SK-N-SH treated with all-trans-retinoic acid at 6 μM for 48 hours (cell line): ENCODE data around the gene PIK3CA.

Source experiments
- ATAC-seq: fragments of 200-7000 bp; cut with Tn5 transposase; 3 replicates; pipeline ENCODE4 v1.9.1; 2020; ENCODE audit warnings: mild to moderate bottlenecking, moderate library complexity
- ARNTL ChIP-seq: fragments of 450-650 bp; formaldehyde crosslinking; IDR thresholded peaks from 2 replicates; pipeline ENCODE4 v1.5.0; 2020; ENCODE audit warnings: low read depth, mild to moderate bottlenecking, moderate library complexity, borderline replicate concordance
- BACH2 ChIP-seq: fragments of 250-450 bp; sonication (Bioruptor Pico); IDR thresholded peaks from 2 replicates; pipeline ENCODE4 v1.9.0; 2021; ENCODE audit warnings: mild to moderate bottlenecking, borderline replicate concordance
- CSDC2 ChIP-seq: fragments of 250-450 bp; sonication (Bioruptor Pico); IDR thresholded peaks from 2 replicates; pipeline ENCODE4 v1.5.0; 2020; ENCODE audit warnings: mild to moderate bottlenecking, moderate library complexity
- ESRRG ChIP-seq: fragments of 250-450 bp; sonication (Bioruptor Pico); IDR thresholded peaks from 2 replicates; pipeline ENCODE4 v1.6.1; 2021; ENCODE audit warnings: mild to moderate bottlenecking
- GLIS3 ChIP-seq: fragments of 250-450 bp; sonication (Bioruptor Pico); IDR thresholded peaks from 2 replicates; pipeline ENCODE4 v1.5.0; 2020; ENCODE audit warnings: mild to moderate bottlenecking, moderate library complexity
- ISL1 ChIP-seq: fragments of 250-450 bp; sonication (Bioruptor Pico); IDR thresholded peaks from 2 replicates; pipeline ENCODE4 v2.1.2; 2022; ENCODE audit warnings: mild to moderate bottlenecking, moderate library complexity
- OSR1 ChIP-seq: fragments of 250-450 bp; sonication (Bioruptor Pico); IDR thresholded peaks from 2 replicates; pipeline ENCODE4 v1.8.0; 2022; ENCODE audit warnings: moderate library complexity, mild to moderate bottlenecking, inconsistent platforms
- PPARA ChIP-seq: fragments of 250-450 bp; sonication (Bioruptor Pico); IDR thresholded peaks from 2 replicates; pipeline ENCODE4 v1.5.0; 2020; ENCODE audit warnings: mild to moderate bottlenecking, borderline replicate concordance
- RARB ChIP-seq: fragments of 250-450 bp; sonication (Bioruptor Pico); IDR thresholded peaks from 2 replicates; pipeline ENCODE4 v1.8.0; 2021; ENCODE audit warnings: mild to moderate bottlenecking, moderate library complexity
- SNAI2 ChIP-seq: fragments of 250-450 bp; sonication (Bioruptor Pico); IDR thresholded peaks from 2 replicates; pipeline ENCODE4 v1.5.0; 2020; ENCODE audit warnings: mild to moderate bottlenecking, moderate library complexity
- TCF4 ChIP-seq: fragments of 250-450 bp; sonication (Bioruptor Pico); IDR thresholded peaks from 2 replicates; pipeline ENCODE4 v1.8.0; 2021; ENCODE audit warnings: mild to moderate bottlenecking, moderate library complexity, borderline replicate concordance
- TOX ChIP-seq: fragments of 250-450 bp; sonication (Bioruptor Pico); IDR thresholded peaks from 2 replicates; pipeline ENCODE4 v1.8.0; 2021; ENCODE audit warnings: mild to moderate bottlenecking, moderate library complexity, borderline replicate concordance
- ZC3H10 ChIP-seq: fragments of 250-450 bp; sonication (Bioruptor Pico); IDR thresholded peaks from 2 replicates; pipeline ENCODE4 v1.5.1; 2021; ENCODE audit warnings: mild to moderate bottlenecking, moderate library complexity
- ZFP30 ChIP-seq: fragments of 450-650 bp; formaldehyde crosslinking; IDR thresholded peaks from 2 replicates; pipeline ENCODE4 v1.5.0; 2022; ENCODE audit warnings: mild to moderate bottlenecking, moderate library complexity
- ZNF70 ChIP-seq: fragments of 450-650 bp; formaldehyde crosslinking; IDR thresholded peaks from 2 replicates; pipeline ENCODE4 v1.5.0; 2020; ENCODE audit warnings: mild to moderate bottlenecking, moderate library complexity
- ZNF8 ChIP-seq: fragments of 450-650 bp; formaldehyde crosslinking; IDR thresholded peaks from 2 replicates; pipeline ENCODE4 v1.5.0; 2020; ENCODE audit warnings: mild to moderate bottlenecking, moderate library complexity
- TF ChIP-seq, protein P1 (sequence below): fragments of 250-450 bp; sonication (Bioruptor Pico); IDR thresholded peaks from 2 replicates; pipeline ENCODE4 v1.8.0; 2021; ENCODE audit warnings: low read depth, mild to moderate bottlenecking, moderate library complexity, borderline replicate concordance
- TF ChIP-seq, protein P2 (sequence below): fragments of 250-450 bp; sonication (Bioruptor Pico); IDR thresholded peaks from 2 replicates; pipeline ENCODE4 v1.5.0; 2020; ENCODE audit warnings: mild to moderate bottlenecking, moderate library complexity
- TF ChIP-seq, protein P3 (sequence below): fragments of 250-450 bp; sonication (Bioruptor Pico); IDR thresholded peaks from 2 replicates; pipeline ENCODE4 v1.5.1; 2020; ENCODE audit warnings: low read depth, mild to moderate bottlenecking, moderate library complexity

The PIK3CA gene

GRCh38 chr3:179164857-179165256 lies 16.7 kb downstream of the PIK3CA start:
- TF ChIP-seq ZNF70 (CRISPR knock-in tag) (no peak), RARB (CRISPR knock-in tag) (no peak), OSR1 (no peak), ZFP30 (CRISPR knock-in tag) (no peak), BACH2 (CRISPR knock-in tag) (no peak), ISL1 (CRISPR knock-in tag) (no peak), PPARA (CRISPR knock-in tag) (no peak)
- TF ChIP-seq, protein P1, sequence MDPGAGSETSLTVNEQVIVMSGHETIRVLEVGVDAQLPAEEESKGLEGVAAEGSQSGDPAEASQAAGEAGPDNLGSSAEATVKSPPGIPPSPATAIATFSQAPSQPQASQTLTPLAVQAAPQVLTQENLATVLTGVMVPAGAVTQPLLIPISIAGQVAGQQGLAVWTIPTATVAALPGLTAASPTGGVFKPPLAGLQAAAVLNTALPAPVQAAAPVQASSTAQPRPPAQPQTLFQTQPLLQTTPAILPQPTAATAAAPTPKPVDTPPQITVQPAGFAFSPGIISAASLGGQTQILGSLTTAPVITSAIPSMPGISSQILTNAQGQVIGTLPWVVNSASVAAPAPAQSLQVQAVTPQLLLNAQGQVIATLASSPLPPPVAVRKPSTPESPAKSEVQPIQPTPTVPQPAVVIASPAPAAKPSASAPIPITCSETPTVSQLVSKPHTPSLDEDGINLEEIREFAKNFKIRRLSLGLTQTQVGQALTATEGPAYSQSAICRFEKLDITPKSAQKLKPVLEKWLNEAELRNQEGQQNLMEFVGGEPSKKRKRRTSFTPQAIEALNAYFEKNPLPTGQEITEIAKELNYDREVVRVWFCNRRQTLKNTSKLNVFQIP (CRISPR knock-in tag) = no peak
- TF ChIP-seq, protein P2, sequence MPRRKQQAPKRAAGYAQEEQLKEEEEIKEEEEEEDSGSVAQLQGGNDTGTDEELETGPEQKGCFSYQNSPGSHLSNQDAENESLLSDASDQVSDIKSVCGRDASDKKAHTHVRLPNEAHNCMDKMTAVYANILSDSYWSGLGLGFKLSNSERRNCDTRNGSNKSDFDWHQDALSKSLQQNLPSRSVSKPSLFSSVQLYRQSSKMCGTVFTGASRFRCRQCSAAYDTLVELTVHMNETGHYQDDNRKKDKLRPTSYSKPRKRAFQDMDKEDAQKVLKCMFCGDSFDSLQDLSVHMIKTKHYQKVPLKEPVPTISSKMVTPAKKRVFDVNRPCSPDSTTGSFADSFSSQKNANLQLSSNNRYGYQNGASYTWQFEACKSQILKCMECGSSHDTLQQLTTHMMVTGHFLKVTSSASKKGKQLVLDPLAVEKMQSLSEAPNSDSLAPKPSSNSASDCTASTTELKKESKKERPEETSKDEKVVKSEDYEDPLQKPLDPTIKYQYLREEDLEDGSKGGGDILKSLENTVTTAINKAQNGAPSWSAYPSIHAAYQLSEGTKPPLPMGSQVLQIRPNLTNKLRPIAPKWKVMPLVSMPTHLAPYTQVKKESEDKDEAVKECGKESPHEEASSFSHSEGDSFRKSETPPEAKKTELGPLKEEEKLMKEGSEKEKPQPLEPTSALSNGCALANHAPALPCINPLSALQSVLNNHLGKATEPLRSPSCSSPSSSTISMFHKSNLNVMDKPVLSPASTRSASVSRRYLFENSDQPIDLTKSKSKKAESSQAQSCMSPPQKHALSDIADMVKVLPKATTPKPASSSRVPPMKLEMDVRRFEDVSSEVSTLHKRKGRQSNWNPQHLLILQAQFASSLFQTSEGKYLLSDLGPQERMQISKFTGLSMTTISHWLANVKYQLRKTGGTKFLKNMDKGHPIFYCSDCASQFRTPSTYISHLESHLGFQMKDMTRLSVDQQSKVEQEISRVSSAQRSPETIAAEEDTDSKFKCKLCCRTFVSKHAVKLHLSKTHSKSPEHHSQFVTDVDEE (CRISPR knock-in tag) = no peak
- ATAC-seq = no peak

- no peak for ATAC-seq
- TF ChIP-seq PPARA (CRISPR knock-in tag) (no peak), CSDC2 (CRISPR knock-in tag) (no peak)
Observed at GRCh38 chr3:179166561-179167201, 18.5 kb downstream of the PIK3CA start.

GRCh38 chr3:179168918-179169317 lies 20.8 kb downstream of the PIK3CA start:
- TF ChIP-seq SNAI2 (CRISPR knock-in tag) (no peak), ESRRG (no peak), GLIS3 (CRISPR knock-in tag) (no peak), CSDC2 (CRISPR knock-in tag) (no peak), ZNF8 (CRISPR knock-in tag) (no peak), RARB (CRISPR knock-in tag) (no peak), ARNTL (CRISPR knock-in tag) (no peak), OSR1 (no peak)
- TF ChIP-seq, protein P3, sequence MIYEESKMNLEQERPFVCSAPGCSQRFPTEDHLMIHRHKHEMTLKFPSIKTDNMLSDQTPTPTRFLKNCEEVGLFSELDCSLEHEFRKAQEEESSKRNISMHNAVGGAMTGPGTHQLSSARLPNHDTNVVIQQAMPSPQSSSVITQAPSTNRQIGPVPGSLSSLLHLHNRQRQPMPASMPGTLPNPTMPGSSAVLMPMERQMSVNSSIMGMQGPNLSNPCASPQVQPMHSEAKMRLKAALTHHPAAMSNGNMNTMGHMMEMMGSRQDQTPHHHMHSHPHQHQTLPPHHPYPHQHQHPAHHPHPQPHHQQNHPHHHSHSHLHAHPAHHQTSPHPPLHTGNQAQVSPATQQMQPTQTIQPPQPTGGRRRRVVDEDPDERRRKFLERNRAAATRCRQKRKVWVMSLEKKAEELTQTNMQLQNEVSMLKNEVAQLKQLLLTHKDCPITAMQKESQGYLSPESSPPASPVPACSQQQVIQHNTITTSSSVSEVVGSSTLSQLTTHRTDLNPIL (CRISPR knock-in tag) = no peak
- no peak for ATAC-seq

DNA sequence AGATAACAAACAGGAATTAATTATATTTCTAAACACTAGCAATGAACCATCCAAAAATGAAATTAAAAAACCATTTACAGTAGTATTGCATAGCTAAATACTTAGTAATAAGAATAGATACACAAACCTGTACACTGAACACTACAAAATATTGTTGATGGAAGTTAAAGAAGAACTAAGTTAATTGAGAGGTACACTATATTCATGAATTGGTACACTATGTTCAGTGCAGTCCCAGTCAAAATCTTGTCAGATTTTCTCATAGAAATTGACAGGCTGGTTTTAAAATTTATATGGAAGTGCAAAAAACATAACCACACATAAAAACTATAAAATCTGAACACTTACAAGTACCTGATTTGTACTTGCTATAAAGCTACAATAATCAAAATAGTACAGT lies 24.4 kb downstream of the PIK3CA start:
- TF ChIP-seq, protein P2 (CRISPR knock-in tag) = no peak
- TF ChIP-seq ESRRG (no peak), SNAI2 (CRISPR knock-in tag) (no peak), TCF4 (CRISPR knock-in tag) (no peak), TOX (CRISPR knock-in tag) (no peak), ZC3H10 (CRISPR knock-in tag) (no peak), ZNF8 (CRISPR knock-in tag) (no peak)
- ATAC-seq = no peak
